Hippocampal formation (tissue), 2 donors: Measurements from ENCODE around the gene ELMO2.
A peak's percentile ranks its signal among the peaks of the same experiment; 100 is the strongest.

Experiments used
- DNase-seq, 2 donors: peaks; one replicate each; lab custom pipeline; 2025; lab: John Stamatoyannopoulos, UW

Gene ELMO2

DNA sequence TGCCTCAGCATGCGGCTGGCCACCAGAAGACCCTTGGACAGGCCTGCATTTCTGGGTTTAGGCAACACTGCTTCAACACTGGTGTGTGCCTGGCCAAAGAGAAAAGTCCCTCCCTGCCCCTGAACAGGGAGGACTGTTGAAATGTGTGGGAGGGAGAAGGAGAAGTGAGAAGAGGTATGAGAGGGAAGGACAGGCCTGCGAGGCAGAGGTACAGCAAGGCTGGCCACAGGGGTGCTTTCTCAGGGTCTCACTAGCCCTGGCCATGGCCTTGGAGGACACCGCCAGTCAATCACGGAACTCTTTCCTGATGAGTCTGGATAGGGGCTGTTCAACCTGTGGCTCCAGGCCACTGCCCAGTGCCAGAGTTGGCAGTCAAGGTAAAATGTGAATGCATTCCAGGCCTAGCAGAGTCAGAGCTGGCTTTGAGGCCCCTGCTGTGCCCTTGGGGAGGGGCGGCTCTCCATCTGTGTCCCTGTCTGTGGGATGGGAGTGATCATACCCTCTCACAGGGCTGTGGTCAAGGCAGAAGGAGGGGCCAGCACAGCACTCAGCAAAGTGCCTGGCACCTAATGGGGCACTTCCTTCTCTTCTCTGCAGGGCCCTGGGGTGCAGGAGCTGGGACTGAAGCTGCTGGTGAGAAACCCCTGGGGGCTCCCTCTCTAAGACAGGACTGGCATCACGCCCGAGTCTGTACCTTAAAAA, 54.9 kb downstream of the ELMO2 start:
- DNase-seq = no peak

DNA sequence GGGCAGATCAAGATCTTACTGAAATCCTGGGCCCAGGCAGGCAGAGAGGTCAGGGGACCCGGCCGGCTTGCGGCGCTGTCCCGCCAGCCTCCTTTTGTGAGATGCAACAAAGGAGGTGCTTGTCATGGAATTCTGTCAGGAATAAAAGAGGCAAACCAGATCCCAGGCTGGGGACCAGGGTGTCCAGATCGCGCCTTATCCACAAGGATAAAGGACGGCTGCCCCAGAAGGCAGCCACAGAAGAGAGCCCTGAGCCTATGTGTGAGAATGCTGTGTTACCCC, 55.5 kb downstream of the ELMO2 start:
- peak in 1 of 2 donors; percentile 15 for DNase-seq

DNA sequence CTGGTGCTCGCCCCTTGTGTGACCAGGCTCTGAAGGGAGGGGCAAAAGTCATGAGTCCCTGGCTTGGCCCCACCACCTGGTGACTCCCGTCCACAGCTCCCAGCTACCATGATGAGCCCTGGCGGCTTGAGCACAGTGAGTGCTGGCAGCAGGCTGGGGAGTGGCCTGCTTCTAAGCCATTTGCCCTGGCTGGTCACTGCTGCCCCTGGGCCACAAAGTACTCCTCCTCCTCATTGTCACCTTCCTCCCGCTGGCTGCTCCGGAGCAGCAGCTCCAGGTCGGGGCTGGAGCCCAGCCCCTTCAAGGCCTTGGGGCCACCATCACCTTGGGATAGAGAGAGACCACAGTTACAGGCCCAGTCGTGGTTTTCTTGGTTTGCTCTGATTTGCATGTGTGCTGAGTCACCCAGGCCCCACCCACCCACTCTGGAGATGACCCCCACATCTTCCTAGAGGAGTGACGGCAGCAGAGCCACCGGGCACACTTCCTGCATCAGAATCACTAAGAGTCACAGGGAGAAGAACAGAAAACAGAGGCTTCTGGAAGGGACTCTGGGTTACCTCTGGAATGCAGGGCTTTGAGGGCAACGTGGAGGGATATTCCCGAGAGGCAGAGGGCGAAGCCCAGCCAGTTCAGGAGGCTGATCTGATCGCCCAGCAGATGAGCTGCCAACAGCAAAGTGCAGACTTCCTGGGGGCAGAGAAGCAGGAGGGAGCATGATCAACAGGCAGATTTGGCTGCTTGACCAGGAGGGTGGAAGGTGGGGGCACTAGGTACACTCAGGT, 56.0 kb downstream of the ELMO2 start:
- no peak for DNase-seq

DNA sequence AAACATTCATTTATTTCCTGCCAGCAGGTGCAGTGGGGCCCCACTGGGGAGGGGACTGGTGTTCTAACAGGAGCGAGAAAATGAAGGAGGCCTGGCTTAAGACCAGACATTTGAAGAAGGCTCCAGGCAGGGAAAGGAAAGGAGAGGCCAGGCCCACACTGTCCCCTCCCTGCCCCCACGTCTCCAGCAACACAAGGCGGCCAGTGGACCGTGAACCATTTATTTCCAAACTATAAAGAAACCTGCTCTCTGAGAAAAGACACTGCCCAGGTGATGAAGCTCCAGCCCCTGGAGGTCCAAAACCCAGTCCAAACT, 56.7 kb downstream of the ELMO2 start:
- DNase-seq = no peak

DNA sequence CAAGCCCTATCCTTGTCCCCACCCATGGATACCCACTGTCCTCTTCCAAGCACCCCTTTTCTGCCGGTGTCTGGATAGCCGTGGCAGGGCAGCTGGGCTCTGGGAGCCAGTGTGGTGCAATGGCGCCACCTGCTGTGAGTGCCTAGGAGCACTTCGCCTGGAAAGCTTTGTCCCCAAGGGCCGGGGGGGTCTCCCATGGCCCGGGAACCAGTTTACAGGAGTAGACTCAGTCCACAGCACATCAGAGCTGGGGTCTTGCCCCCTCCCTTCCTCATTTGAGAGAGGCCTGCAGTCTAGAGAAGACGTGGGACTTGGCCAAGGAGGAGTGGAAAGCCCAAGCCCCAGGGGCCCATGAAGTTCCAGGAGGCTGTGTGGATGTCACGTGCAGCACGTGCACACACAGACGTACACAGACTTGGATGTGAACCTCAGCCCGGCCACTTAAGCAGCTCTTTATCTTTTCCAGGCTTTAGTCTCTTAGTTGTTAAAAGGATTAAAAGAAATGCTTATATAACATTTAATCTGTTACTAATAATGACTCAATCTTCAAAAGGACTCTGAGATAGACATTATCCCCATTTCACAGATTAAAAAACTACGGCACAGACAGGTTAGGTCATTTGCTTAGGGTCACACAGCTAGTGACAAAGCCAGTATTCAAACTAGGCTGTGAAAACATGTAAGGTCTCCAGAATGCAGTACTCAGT, 57.2 kb downstream of the ELMO2 start:
- peak; percentile 13 to 63 for DNase-seq

DNA sequence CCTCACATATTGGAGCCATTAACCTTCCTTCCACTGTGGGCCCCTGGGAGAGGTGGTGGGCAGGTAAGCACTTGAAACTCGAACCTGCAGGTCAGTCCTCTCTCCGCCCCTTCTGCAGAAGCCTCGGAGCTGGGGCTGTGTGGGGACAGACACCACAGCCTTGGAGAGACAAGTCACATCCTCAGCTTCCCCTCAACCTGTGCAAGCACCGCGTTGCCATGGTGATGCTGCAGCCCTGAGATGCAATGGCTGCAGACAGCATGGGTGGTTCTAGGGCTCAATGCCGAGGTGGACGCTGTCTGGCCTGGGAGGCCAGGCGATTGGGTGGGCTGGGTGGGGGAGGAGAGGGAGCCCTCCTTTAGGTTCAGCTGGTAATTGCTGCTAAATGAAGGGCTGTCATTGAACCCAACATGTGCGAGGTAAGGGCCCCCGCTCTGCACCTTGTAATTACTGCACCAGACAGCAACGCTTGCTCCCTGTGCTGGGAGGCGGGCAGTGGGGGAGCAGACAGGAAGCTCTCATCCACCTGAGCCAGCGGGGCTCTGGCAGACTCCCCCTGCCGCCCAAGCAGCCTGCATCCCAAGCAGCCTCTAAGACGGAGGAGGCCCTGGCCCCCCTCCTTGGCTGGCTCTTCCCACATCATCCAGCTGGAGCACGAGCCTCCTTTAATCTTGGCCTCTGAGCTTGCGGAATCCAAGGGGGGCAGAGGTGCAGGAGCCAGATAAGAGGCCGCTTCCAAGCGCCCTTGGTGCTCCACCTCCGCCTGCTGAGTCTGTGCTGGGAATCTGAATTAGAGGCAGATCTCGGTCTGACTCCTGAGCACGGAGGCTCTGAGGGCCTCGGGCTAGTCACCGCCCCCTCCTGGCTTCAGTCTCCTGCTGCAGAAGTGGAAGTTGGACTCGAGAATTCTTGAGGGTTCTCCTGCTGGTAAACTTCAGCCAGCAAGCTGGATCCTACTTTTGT, 58.3 kb downstream of the ELMO2 start:
- DNase-seq = peak in 1 of 2 donors; percentile 17

DNA sequence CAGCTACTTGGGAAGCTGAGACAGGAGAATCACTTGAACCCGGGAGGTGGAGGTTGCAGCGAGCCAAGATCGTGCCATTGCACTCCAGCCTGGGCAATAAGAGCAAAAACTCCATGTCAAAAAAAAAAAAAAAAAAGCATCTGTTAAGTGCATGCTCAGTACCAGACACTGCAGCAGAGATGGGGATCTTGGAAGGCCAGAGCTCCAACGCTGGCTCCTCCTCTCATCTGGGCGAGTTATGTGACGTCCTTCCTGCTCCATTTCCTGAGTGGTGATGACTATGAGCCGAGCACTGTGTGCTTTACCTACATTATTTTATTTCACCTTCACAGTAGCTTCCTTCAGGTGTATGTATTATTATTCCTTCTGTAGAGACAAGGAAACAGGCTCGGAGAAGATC, 59.6 kb downstream of the ELMO2 start:
- DNase-seq = no peak

DNA sequence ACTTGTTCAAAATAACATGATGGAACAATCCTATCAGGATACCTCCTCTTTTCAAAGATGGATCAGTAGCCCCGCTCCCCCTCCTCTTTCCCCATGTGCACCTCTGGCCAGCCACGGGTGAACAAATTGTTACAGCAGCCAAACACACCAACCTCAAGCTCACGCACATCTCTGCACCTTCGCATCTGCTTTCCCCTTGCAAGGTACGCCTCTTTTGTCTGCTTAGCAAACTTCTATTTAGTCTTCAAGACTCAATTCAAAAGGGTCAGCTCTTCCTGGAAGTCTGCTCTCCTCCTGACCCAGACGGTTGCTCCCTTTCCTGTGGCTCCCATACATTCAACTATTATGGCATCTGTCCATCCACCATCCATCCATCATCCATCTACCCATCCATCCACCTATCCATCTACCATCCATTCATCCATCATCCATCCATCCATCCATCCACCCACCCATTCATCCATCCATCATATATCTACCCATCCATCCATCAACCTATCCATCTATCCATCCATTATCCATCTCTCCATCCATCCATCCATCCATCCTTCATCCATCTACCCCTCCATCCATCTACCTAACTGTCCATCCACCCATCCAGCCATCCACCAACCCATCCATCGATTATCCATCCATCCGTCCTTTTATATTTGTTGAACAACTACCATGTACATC, 61.8 kb downstream of the ELMO2 start:
- no peak for DNase-seq

DNA sequence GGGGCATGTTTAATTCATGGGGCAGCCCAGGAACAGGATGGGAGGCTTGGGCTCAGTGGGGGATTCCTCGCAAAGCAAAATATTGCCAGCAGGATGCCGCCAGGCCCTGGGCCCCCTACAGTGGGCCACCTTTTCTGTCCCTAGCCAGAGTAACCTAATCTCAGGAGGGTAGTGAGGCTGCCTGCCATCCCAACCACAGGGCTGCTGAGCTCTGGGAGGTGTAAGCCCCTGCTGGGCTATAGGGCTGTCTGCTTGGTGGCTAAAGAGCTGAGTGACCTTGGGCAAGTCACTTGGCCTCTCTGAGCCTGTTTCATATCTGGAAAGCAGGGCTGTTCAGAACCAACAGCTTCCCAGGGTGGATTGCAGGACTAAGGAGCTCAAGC, 62.4 kb downstream of the ELMO2 start:
- no peak for DNase-seq

DNA sequence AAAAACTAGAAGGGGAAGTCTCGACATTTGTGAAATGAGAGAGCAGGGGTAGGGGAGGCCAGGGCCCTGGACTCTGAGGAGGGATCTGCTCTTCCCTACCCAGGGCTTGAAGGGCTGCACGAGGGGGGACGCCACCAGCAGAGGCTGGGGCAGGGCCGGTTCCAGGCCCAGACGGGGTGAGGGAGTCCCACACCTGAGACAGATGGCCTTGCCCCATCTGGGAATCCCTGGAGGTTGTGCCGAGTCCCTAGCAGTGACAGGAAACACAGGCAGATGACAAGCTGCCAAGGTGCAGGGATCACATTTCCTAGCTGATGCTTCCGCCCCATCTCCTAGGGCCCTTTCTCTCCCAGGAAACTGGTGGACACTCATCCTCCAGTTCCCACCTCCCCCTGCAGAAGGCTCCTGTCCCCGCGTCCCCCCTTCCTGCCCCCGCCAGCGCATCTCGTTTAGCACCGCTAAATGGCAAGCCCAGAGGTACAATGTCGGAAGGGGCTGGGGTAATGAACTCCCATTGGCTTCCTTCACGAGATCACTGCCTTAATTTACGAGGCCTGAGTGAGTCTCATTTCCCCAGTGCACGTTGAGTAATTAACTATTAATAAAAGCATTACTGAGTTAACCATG, 63.0 kb downstream of the ELMO2 start:
- no peak for DNase-seq

DNA sequence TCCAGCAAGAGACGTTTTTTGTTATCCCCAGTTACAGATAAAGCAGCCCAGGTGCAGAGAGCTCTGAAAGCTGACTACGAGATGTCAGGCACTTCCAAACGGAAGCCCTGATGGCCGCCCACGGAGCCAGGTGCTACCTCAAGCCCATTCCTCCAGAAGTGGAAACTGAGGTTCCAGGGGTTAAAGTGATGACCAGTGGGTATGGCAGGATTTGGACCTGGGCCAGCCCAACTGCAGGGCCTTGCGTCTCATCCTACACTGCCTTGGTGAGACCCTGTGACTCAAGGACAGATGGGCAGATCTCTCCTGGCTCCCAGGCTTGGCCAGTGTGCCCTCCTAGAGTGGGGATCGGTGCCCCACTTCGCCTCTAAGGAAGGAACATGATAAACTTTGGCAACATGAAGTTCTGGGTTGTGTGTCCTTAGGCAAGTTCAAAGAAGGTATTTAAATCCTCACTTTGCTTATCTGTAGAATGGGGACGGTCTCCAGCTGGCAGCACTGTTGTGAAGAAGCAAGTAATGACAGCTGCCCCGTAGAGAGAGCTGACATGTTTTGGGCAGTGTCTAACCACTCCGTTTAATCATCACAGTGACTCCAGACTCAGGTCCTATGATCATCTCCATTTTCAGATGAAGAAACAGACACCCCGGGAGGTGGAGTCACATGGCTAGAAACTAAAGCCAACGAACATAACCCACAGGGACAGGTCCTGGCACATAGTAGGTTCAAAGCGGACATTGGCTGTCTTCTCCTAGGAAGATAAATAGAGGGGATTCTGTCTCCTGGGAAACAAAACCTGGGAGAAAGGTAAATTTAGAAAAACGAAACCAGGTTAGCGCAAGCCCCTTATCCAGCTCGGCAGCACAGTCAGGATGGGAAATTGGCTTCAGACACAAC, 63.7 kb downstream of the ELMO2 start:
- no peak for DNase-seq

DNA sequence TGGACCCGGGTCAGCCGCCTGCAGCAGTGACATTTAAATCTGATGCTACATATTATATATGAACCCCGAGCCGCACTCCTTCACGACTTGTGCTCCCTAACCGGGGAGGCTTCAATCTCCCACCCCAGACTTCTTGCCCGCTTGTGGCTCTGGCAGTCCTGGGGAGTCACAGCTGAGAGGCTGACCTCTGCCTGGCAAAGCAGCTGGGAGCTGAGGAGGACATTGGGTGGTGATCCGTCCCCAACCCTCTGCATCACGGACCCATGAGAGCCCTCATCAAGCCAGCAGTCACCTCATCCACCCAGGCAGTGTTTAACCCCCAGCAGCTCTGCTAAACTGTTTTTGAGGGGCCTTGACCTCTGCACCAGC, 64.4 kb downstream of the ELMO2 start:
- no peak for DNase-seq

DNA sequence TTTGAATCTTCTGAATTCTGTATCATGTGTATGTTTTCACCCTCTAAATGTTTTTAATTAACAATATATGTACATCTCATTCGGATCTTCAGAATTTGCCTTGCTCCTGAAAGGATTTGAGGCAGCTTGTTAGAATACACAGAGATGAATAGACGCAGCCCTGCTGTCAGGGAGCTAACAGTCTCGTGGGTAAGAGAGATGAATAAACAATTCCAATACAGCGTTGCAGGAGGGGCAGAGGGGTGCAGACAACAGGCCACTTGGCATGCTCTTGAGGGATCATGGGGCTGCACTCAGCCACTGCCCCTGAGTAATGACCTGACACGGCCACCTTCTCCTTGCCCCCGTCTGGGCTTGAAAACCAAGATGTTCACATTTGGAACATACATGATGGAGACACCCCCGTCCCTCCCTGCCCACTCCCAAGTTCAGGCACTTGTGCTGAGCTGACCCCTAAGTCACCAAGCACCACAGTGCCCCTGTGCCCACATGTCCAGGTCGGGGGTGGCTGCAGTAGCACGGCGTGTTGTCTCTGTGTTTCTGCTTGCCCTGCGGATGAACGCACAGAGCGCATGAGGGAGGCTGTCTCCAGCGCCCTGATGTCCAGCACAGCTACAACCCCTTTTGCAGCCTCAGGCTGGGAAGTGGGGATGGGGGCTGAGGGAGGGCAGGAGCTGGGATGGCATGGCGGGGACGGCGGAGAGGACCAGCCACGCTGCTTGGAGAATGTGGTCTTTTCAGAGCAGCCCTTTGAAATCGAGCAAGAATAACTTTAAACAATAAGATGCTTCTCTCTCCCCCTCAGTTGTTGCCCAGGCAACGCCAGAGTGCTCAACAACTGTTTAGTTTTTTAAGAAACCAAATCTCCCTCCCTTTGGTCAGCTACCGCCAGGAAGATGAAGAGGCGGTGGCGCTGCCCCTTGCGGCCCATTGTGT, 65.1 kb downstream of the ELMO2 start:
- DNase-seq = no peak

DNA sequence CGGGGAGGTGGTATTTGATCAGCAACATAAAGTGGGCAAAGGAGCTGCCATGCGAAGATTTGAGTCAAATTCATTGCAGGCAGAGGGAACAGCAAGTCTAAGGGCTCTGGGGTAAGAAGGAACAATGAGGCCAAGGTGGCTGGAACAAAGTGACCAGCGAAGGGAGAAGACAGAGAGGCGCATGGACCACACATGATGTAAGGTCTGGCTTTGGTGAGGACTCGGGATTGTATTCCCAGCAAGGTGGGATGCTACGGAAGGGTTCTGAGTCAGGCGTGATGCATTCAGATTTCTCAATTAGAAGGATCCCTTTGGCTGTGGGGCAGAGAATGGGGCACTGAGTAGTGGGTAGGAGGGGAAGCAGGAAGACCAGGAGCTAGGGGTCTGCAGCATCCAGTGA, 67.4 kb downstream of the ELMO2 start:
- DNase-seq = no peak

DNA sequence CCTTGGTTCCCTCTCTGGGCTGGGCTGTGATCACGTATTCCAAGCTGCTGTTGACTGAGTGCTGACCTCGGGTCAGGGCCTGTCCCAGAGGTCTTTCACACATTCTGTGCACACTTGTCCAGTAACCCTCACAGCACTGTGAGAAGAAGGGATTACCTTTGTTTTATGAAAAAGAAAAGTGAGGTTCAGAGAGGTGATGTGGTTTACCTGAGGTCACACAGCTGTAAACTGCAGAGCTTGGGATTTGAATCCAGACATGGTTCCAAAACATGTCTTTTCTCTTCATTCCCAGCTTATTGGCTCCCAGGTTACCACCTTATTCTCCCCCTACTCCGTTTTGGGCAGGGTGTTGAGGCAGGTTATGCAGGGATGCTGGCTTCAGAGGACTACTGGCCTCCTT, 69.7 kb downstream of the ELMO2 start:
- no peak for DNase-seq

DNA sequence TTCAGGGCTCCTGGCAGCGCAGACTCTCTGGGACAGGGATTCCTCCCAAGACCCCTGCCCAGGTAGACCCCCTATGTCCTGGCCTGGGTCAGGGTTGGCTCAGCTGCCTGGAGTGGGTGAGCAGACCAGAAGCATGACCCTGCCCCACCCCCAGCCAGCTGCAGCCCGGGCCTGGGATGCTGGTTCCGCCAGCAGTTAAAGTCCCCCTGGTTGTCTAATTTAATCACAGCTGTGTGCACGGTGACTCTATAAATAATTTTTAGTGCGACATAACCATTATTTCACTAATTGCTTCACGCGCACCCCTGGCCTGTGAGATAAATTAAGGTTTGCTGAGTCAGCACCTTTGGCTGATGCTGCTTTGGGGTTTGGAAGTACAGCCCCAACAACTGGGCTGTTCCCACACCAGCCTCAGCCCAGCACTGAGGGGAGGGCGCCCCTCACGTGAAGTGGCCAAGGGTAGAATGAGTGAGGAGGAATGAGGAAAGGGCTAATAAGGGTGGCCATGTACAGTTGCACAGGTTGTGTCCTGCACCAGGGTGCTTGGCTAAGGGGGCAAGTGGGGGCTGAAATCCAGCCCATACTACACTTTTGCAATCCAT, 72.0 kb downstream of the ELMO2 start:
- no peak for DNase-seq

DNA sequence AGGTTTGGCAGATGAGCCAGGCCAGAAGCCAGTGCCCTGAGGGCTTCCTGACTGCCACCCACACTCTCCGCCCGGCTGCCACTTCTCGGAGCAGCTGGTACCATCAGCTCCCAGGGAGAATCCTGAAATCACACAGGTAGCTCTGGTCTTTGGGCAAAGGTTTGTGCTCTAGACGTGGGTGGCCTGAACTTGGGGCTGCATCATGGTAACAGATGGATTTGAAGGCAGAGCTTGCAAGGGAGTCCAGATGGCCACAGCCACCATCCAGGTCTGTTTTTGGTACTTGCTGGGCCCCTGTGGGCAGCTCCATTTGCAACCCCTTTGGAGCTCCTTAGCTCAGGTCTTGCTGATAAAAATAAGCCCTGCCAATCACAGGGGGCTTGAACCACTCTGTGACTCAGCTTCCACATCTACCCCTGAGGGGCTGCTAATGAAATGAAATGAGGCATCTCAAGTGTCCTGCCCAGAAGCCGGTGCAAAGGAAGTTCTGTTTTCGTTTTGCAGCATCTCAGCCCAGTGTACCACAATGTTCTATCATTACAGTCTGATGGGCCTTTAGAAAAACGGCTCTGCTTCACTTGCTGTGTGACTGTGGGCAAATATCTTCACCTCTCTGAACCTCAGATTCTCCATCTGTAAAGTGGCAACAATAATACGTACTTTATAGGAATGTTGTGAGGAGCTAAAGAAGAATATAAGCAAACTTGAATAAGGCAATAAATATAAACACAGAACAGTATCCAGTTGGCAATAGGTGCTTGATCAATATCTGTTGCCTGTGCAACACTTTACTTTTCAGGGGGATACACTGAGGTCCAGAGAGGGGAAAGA, 73.0 kb downstream of the ELMO2 start:
- DNase-seq = no peak
